ENCODE measurements around the gene KANK2. TPM values are rescaled to one million over a fixed set of nuclear protein-coding genes. Genes with fewer than 3 reads are reported as not detected.

KANK2 gene
- total and polyA plus RNA-seq, 2 of the 4 experiments (the other 2 are of a cell fraction) = 104 to 176 TPM

GRCh38 chr19:11198175-11198534, 810 bp upstream of the KANK2 start:
- H3K27me3 ChIP-seq (ENCODE audit: control insufficient read depth, insufficient read depth, low read length) = no peaks in the 10 kb centered on the region
- peak overlapping the region; percentile 68; the same call in 1 of the 2 replicates for H2BK120ac ChIP-seq (ENCODE audit: low read depth, low read length)
- no peak overlapping the region for H3K23ac ChIP-seq (ENCODE audit: low read depth, low read length)
- DNase-seq (no peak), ATAC-seq (ENCODE audit: low read depth) (no peak)
- BruUV-seq (replicated peaks) = no TSS peak
- in situ Hi-C loops (cut with MboI; ENCODE audit: low sequenced_read_pairs) (no loop called here), dilution Hi-C loops (cut with HindIII; ENCODE audit: low sequenced_read_pairs, unreplicated experiment) (no loop called here), intact Hi-C loops (cut with micrococcal nuclease) (no loop called here)
- peaks cover 25% of the 10 kb centered on the region for H3K36me3 ChIP-seq (ENCODE audit: control insufficient read depth, insufficient read depth, low read length)
- peak overlapping the region; percentile 61; the same call in 1 of the 2 replicates for H2BK20ac ChIP-seq (ENCODE audit: low read depth, low read length)
- peak overlapping the region; percentile 12; the same call in 1 of the 2 replicates for H3K9ac ChIP-seq (ENCODE audit: low read depth, low read length)
- H3K56ac ChIP-seq (ENCODE audit: extremely low read depth, insufficient read depth, low read length) = peak overlapping the region; percentile 77; the same call in 1 of the 2 replicates
- peaks cover 22% of the 10 kb centered on the region for H3K4me1 ChIP-seq (ENCODE audit: control insufficient read depth, insufficient read depth, low read length)
- peak overlapping the region; percentile 79 for H4K91ac ChIP-seq (ENCODE audit: insufficient read depth, low read depth, low read length)
- CTCF ChIA-PET = interaction anchor here (0.7 kb wide), 1 partner anchor 72 kb away, joined by 6 read pairs; no protein-coding TSS in a partner anchor
- peak overlapping the region; percentile 63 for H2BK5ac ChIP-seq (ENCODE audit: low read depth, low read length, poor library complexity, severe bottlenecking)
- peak overlapping the region; percentile 79 for H2AFZ ChIP-seq (replicated peaks; ENCODE audit: low read length, poor library complexity)
- peak overlapping the region; percentile 74 for H3K4ac ChIP-seq (ENCODE audit: low read depth, low read length)
- peak overlapping the region; percentile 86 for H2AK9ac ChIP-seq (replicated peaks; ENCODE audit: low read depth, low read length, poor library complexity)
- H3K9me1 ChIP-seq (ENCODE audit: insufficient read depth, low read length) = peaks cover 16% of the 10 kb centered on the region
- H3K4me3 ChIP-seq (ENCODE audit: insufficient read depth, low read depth, low read length) = peak overlapping the region; percentile 12; the same call in 1 of the 2 replicates
- peaks cover 5% of the 10 kb centered on the region; the same call in 1 of the 2 replicates for H4K20me1 ChIP-seq (ENCODE audit: insufficient read depth, low read length)
- no peaks in the 10 kb centered on the region for H3K9me3 ChIP-seq (ENCODE audit: control insufficient read depth, insufficient read depth, low read length)
- peaks cover 24 to 58% of the 10 kb centered on the region in 2 experiments for H3K79me1 ChIP-seq (ENCODE audit: low read depth in 1 of 2, low read length in 2 of 2)
- peak overlapping the region; percentile 17; the same call in 1 of the 2 replicates for H4K5ac ChIP-seq (ENCODE audit: low read depth, low read length)
- H3K18ac ChIP-seq (ENCODE audit: low read depth, low read length) = peak overlapping the region; percentile 5; the same call in 1 of the 2 replicates
- POLR2A ChIA-PET (ENCODE audit: unreplicated experiment) = interaction anchor here (0.9 to 1.0 kb wide), 2 partner anchors 9 to 55 kb away, joined by 3 read pairs; no protein-coding TSS in a partner anchor
- 69% methylated on average over 2 of the region's 7 CpGs; no CpG with 5 or more reads in 1 of the 2 experiments for WGBS, 2 experiments (ENCODE audit: extremely low coverage in 2 of 2, insufficient read length in 1 of 2)
- peak overlapping the region; percentile 45; the same call in 1 of the 2 replicates for H3K27ac ChIP-seq (ENCODE audit: insufficient read depth, low read length)
- TF ChIP-seq CHD1 (IDR thresholded peaks at IDR 0.05; ENCODE audit: low read depth, low read length) (no peak), USF2 (IDR thresholded peaks at IDR 0.05; ENCODE audit: low read depth, low read length) (no peak), SMC3 (IDR thresholded peaks at IDR 0.05; ENCODE audit: low read depth, low read length) (no peak), MAFK (IDR thresholded peaks at IDR 0.05; ENCODE audit: low read depth, low read length) (no peak), CTCF (conservative IDR thresholded peaks at IDR 0.05; ENCODE audit: low read depth, low read length) (no peak), RAD21 (IDR thresholded peaks at IDR 0.05; ENCODE audit: low read length) (no peak), POLR2A (IDR thresholded peaks at IDR 0.05; ENCODE audit: low read depth, low read length) (no peak), RCOR1 (IDR thresholded peaks at IDR 0.05; ENCODE audit: insufficient replicate concordance, low read length) (no peak), NFE2L2 (IDR thresholded peaks at IDR 0.05; ENCODE audit: low read depth, low read length) (no peak), MXI1 (IDR thresholded peaks at IDR 0.05; ENCODE audit: borderline replicate concordance, low read depth, low read length) (no peak), ELK1 (IDR thresholded peaks at IDR 0.05; ENCODE audit: borderline replicate concordance, low read depth, low read length) (no peak), FOS (IDR thresholded peaks at IDR 0.05; ENCODE audit: low read depth, low read length) (no peak)
- 0 out of 2 replicates have a peak overlapping the region, but pooled peaks have one; percentile 60 for H3K14ac ChIP-seq (replicated peaks; ENCODE audit: low read depth, low read length)
- H2BK15ac ChIP-seq (ENCODE audit: low read depth, low read length) = no peak overlapping the region; the same call in 2 of the 3 replicates
- peak overlapping the region; percentile 54 for H3K4me2 ChIP-seq (ENCODE audit: low read depth, low read length)
- peak overlapping the region; percentile 89 to 97 for H4K8ac ChIP-seq (ENCODE audit: low read depth in 2 of 2, low read length in 2 of 2)
- H2AK5ac ChIP-seq (ENCODE audit: low read depth, low read length) = peak overlapping the region; percentile 77

All from IMR-90 (cell line).